ENCODE measurements around the gene CYP1A1. TPM values are rescaled to one million over a fixed set of nuclear protein-coding genes. Genes with fewer than 3 reads are reported as not detected.

Gene CYP1A1
- total and polyA plus RNA-seq, 9 of the 15 experiments (the other 6 are each of a cell fraction or from before 2014, with no cell fraction given), result 0.04 to 0.13 (median 0.05) TPM; not detected in 5

GRCh38 chr15:74748322-74748946 is 23.1 kb upstream of the CYP1A1 start, which contains the start of gene CYP1A2:
Gene CYP1A2, plus strand, starts transcription at chr15:74748845. Its CDS starts 894 bp downstream, at chr15:74749739.
- ATAC-seq (no peak), DNase-seq (ENCODE audit: extremely low read depth in 1 of 4, low spot score in 3 of 4) (no peak), FAIRE-seq (no peak)
- H3K79me2 ChIP-seq (ENCODE audit: control insufficient read depth, insufficient read depth, low read length), result no peaks in the 10 kb centered on the region
- H3K9me3 ChIP-seq (replicated peaks; ENCODE audit: control insufficient read depth, insufficient read depth, low read depth, low read length), result no peaks in the 10 kb centered on the region
- no peaks in the 10 kb centered on the region for H3K4me1 ChIP-seq (replicated peaks in 1 of 2; ENCODE audit: control insufficient read depth in 2 of 2, insufficient read depth in 2 of 2, low read length in 2 of 2)
- 0% methylated on average over 3 of the region's 3 CpGs for WGBS (ENCODE audit: insufficient coverage, low coverage, missing lambda C conversion rate)
- H3K36me3 ChIP-seq (ENCODE audit: control insufficient read depth, insufficient read depth, low read length), result no peaks in the 10 kb centered on the region
- H2AFZ ChIP-seq (ENCODE audit: low read depth, low read length), result no peak within 1 kb of the TSS
- BruUV-seq (replicated peaks), result no TSS peak
- H3K4me2 ChIP-seq (ENCODE audit: insufficient read depth, low read length), result no peak within 1 kb of the TSS
- POLR2A ChIA-PET, result interaction anchor here (0.5 to 1.5 kb wide), 3 partner anchors 12 to 66 kb away, joined by 3 to 6 read pairs (median 4); no protein-coding TSS in a partner anchor
- no peak within 1 kb of the TSS for H3K4me3 ChIP-seq
- H3K27ac ChIP-seq (ENCODE audit: extremely low read depth, low read depth, low read length), result no peak within 1 kb of the TSS
- CTCF ChIA-PET (ENCODE audit: low intra/inter-chr PET ratio), result no interaction called here
- in situ Hi-C loops (cut with MboI) (no loop called here), intact Hi-C loops (cut with micrococcal nuclease) (no loop called here)
- H4K20me1 ChIP-seq (replicated peaks; ENCODE audit: control insufficient read depth, insufficient read depth, low read length), result no peaks in the 10 kb centered on the region; the same call in 1 of the 2 replicates
- H3K9ac ChIP-seq (ENCODE audit: insufficient read depth in 1 of 2, low read depth in 2 of 2, low read length in 2 of 2), result no peak within 1 kb of the TSS
- TF ChIP-seq ZBTB40 (IDR thresholded peaks at IDR 0.05), result no peak
- TF ChIP-seq ZBTB40 (CRISPR knock-in tag; IDR thresholded peaks at IDR 0.05), result no peak
- no peak for TF ChIP-seq CEBPB (tag; IDR thresholded peaks at IDR 0.05)
- TF ChIP-seq PPARD (CRISPR knock-in tag; IDR thresholded peaks at IDR 0.05), result no peak
- no peak for TF ChIP-seq POLR2G (IDR thresholded peaks at IDR 0.05; ENCODE audit: low read depth, low read length)
- H3K27me3 ChIP-seq (ENCODE audit: control insufficient read depth in 2 of 2, insufficient read depth in 2 of 2, low read length in 2 of 2), result peaks cover 20 to 69% of the 10 kb centered on the region in 2 experiments
- H3K9me1 ChIP-seq (ENCODE audit: control insufficient read depth, insufficient read depth, low read length), result no peaks in the 10 kb centered on the region
